Bladder microvascular endothelial cell (primary cell): ENCODE results near the gene OR5AS1. TPM values are rescaled to one million over a fixed set of nuclear protein-coding genes. Genes with fewer than 3 reads are reported as not detected.

Experiments used
- total RNA-seq: library from RNA; depleted of rRNA; stranded (reverse); fragments of >200 nt; gene quantifications from 2 replicates; pipeline ENCODE4 v1.2.3, GENCODE V29; 2014

Gene OR5AS1
- total RNA-seq, result not detected in 2 replicates

DNA sequence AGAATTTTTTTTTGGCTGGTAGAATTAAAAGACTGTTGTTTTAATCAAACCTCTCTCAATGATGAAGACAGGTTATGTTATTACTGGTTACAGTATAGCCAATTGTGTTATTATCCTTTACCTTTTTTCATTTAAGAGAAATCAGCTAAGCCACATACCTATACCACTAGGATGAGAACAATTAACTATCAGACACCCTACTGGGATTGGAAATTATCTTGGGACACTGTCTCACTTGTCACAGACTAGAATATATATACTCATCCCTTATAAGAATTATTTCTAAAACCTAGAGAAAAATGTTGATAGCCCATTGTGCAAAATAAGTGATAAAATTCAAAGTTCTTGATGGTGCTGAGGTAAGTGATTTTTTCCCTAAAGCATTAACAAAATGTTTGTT is at the start of gene OR5AS1:
TSS of gene OR5AS1 (plus strand) at position 301 of the 400 bp plus-strand sequence. CDS start 2,765 bp downstream, outside the sequence.

DNA sequence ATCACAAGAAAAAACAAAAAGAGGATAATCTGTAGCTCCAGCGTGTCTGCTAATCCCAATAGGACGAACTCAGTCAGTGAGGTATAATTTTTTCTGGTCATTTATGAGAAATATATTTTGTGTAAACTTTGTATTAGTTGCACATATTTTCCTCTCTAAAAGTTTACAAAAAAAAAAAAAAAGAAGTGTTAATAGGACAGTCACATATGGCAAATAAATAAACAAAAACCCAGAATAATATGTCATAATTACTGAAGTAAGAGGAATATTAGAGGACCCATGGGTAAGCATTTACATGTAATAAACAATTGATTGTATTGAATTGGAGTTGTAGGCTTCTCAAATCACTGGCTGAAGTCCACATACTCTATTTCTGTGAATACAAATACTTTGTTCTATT is 32.9 kb upstream of the OR5AS1 start, which contains the start of gene OR5F1:
TSS of gene OR5F1 (minus strand) at position 101 of the 400 bp plus-strand sequence. CDS start at position 101, 0 bp downstream.

Other genes with a start within 250 kb of the OR5AS1 start
- gene OR5D14, start 232.1 kb upstream of the OR5AS1 start, total RNA-seq, result not detected in 2 replicates
- gene OR5L1, start 216.3 kb upstream of the OR5AS1 start, total RNA-seq, result not detected in 2 replicates
- not detected in 2 replicates for gene OR5D18, start 208.0 kb upstream of the OR5AS1 start, total RNA-seq
- not detected in 2 replicates for gene OR5L2, start 200.4 kb upstream of the OR5AS1 start, total RNA-seq
- gene OR5D16, start 188.9 kb upstream of the OR5AS1 start, total RNA-seq, result not detected in 2 replicates
- gene TRIM51, start 144.4 kb upstream of the OR5AS1 start, total RNA-seq, result not detected in 2 replicates
- gene OR5W2, start 113.1 kb upstream of the OR5AS1 start, total RNA-seq, result not detected in 2 replicates
- gene OR5I1, start 91.3 kb upstream of the OR5AS1 start, total RNA-seq, result not detected in 2 replicates
- not detected in 2 replicates for gene OR10AG1, start 57.7 kb upstream of the OR5AS1 start, total RNA-seq
- not detected in 2 replicates for gene OR5F1, start 33.0 kb upstream of the OR5AS1 start, total RNA-seq
- gene OR8I2, start 65.7 kb downstream of the OR5AS1 start, total RNA-seq, result not detected in 2 replicates
- not detected in 2 replicates for gene OR8H2, start 76.0 kb downstream of the OR5AS1 start, total RNA-seq
- gene OR8H3, start 94.7 kb downstream of the OR5AS1 start, total RNA-seq, result not detected in 2 replicates
- not detected in 2 replicates for gene OR8J3, start 112.5 kb downstream of the OR5AS1 start, total RNA-seq
- gene OR8K5, start 132.7 kb downstream of the OR5AS1 start, total RNA-seq, result not detected in 2 replicates
- gene OR5J2, start 149.0 kb downstream of the OR5AS1 start, total RNA-seq, result not detected in 2 replicates
- gene OR5T2, start 206.6 kb downstream of the OR5AS1 start, total RNA-seq, result not detected in 2 replicates
- not detected in 2 replicates for gene OR5T3, start 224.6 kb downstream of the OR5AS1 start, total RNA-seq
- gene OR5T1, start 246.5 kb downstream of the OR5AS1 start, total RNA-seq, result not detected in 2 replicates